Stimulated activated naive CD4-positive, alpha-beta T cell treated with Interleukin-2 at 50 U/mL for 16 hours (primary cell): ENCODE measurements around the gene MORN3.

Experiments used
- DNase-seq: peaks from one replicate; lab custom pipeline; 2025; lab: John Stamatoyannopoulos, UW

The MORN3 gene

GRCh38 chr12:121602766-121603165, 66.7 kb downstream of the MORN3 start:
- DNase-seq = no peak

- DNase-seq = no peak
Observed at GRCh38 chr12:121600702-121601336, 68.6 kb downstream of the MORN3 start.
